HG03575 (cell line): Measurements from ENCODE around the gene FAM186B.
"Not testable (repeated sequence)": the region's sequence is repeated elsewhere in the genome, so short reads cannot be mapped to it uniquely, and the experiment has no call there.

ENCODE experiments used
- ATAC-seq: cut with Tn5 transposase; IDR thresholded peaks from one replicate; pipeline ENCODE4 v1.9.1; 2021; ENCODE audit not compliant: unreplicated experiment, insufficient number of reproducible peaks, low FRiP score; ENCODE audit errors: extremely low read depth

FAM186B gene

DNA sequence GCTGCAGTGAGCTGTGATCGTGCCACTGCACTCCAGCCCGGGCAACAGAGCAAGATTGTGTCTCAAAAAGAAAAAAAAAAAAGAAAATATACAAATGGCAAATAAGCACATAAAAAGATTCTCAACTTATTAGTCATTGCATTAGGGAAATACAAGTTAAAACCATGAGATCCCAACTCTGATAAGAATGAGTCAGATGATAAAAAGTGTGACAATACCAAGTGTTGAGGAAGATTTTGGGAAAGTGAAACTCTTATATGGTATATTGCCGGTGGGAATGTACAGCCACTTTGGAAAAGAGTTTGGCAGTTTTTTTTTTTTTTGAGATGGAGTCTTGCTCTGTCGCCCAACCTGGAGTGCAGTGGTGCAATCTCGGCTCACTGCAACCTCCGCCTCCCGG lies 10.3 kb upstream of the FAM186B start:
- ATAC-seq = no peak

DNA sequence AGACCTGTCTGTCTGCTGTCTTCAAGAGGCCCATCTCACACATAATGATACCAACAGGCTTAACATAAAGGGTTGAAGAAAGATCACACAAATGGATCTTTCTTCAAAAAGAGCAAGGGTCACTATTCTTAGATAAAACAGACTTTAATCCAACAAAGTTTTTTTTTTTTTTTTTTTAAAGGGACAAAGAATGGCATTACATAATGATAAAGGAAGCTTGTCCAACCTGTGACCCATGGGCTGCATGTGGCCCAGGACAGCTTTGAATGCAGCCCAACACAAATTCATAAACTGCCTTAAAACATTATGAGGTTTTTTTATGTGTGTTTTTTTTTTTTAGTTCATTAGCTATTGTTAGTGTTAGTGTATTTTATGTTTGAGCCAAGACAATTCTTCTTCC lies 6.8 kb upstream of the FAM186B start:
- ATAC-seq = no peak

DNA sequence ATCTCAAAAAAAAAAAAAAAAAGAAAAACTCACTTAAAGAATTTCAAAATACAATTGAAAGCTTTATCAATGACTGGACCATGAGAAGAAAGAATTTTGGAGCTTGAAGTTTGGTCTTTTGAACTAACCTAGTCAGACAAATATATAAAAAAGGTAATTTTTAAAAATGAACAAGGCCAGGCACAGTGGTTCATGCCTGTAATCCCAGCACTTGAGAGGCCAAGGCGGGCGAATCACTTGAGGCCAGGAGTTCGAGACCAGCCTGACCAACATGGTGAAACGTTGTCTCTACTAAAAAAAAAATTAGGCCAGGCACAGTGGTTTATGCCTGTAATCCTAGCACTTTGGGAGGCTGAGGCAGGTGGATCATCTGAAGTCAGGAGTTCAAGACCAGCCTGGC lies 5.3 kb upstream of the FAM186B start:
- ATAC-seq = not testable (repeated sequence)

DNA sequence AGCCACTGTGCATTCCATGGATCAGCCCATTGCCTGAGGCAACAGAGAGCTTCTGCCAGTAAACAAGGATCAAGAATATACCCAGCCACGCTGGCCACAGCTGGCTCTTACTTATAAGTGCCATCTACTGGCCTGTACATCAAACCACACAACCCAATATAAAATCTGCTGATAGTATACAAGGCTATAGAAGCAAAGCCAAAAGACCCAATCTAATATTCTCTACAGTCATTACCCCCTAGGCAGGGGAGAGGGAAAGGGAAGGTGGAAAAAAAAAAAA lies 4.4 kb upstream of the FAM186B start:
- no peak for ATAC-seq

DNA sequence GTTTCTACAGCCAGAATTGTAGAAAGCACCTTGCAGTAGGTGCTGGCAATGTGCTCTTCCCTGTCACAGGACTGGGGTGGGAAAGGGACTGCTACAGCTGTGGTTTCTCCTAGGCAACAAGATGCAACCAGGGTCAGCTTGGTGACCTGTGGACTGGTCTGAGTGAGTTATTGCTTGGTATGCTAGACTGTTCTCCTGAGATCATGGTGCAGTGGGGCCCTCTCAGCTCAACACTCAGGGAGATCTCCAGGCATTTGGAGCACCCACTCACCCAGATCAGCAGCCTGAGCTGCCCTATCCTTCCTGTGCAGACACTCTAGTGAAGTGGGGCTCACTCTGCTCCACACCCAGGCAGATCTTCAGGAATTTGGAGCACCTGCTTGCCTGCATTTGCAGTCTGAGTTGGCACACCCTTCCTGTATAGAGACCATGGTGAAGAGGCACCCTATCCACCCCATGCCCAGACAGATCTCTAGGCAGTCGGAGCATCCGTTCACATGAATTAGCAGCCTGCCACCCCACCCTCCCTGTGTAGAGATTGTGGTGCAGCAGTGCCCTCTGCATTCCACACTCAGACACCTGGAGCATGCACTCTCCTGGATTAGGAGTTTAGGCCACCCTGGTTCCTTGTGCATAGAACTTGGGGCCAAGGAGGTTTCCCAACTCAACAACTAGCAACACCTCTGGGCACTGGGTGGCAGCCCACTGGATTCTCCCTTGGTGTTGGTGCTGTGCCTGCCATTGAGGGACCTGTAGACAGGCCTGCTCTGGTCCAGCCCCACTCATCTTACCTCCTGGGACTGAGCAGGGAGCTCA lies 3.8 kb upstream of the FAM186B start:
- no peak for ATAC-seq

DNA sequence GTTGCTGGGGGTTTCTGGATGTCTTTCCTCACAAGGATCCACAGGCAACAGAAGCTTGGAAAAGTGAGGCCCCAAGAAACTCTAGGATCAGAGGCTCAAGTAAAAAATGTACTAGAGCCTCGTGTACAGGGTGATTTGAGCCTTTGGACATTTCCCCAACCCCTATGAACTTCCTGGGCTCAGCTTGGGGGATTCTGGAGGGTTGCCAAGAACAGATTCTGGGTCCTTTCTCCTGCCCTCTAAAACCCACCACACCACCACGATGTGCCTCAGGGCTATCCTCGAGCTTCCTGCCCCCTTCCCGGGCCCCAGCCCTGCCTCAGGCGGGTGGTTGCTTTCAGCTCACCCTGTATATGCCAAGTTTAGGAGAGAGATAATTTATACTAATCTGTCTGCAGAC lies 583 bp downstream of the FAM186B start:
- ATAC-seq = no peak

DNA sequence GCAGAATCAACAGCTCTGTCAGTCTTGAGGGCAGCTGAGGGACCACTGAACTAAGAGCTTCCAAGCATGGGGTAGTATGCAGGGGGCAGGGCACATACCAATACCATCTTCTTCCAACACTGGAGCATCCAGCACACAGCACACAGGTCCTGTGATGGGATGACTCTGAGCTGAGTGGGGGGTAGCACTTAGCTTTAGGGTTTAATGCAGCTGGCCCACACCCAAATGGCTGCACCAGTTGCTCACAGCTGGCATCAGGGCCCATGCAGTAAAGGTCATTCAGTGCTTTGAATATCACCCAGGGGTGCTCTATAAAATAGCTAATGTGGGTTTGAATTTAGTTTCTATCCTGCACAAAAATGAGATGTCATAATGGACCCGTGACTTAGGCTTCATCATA lies 1.7 kb downstream of the FAM186B start:
- no peak for ATAC-seq

DNA sequence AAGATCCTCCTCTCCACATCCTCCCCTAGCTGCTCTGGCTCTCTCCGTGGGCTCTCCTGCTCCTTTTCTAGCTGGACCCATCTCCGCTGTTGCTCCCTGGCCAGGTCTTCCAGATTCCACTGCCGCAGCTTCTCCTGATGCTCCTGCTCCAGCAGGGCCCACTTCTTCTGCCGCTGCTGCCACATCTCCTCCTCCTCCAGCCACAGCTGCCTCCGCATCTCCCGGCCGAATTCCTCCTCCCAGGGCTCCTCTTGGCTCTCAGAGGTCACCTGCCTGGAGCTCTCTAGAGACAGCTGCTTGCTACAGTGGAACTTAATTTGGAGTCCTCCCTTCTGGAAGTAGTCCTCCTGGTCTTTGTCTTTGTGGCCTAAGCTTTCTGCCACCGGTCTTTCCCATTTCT lies 5.5 kb downstream of the FAM186B start:
- no peak for ATAC-seq

DNA sequence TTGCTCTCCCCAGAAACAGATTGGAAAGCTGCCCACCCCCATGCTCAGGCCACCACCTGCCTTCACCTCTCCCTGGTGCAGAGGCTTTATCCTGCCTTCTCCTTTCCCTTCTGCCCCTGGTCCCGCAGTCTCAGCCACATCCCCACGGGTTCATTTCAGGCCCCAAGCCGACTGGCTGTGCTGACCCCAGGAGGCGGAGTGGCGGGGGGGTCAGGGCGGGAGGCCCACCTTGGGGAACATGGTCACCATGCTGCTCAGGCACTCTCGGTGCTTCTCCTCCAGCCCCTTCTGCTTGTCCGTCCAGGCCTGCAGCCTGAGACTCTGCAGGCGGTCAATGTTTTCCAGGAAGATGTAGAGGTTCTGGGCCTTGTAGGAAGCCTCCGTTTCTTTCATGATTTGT lies 6.9 kb downstream of the FAM186B start:
- ATAC-seq = no peak

DNA sequence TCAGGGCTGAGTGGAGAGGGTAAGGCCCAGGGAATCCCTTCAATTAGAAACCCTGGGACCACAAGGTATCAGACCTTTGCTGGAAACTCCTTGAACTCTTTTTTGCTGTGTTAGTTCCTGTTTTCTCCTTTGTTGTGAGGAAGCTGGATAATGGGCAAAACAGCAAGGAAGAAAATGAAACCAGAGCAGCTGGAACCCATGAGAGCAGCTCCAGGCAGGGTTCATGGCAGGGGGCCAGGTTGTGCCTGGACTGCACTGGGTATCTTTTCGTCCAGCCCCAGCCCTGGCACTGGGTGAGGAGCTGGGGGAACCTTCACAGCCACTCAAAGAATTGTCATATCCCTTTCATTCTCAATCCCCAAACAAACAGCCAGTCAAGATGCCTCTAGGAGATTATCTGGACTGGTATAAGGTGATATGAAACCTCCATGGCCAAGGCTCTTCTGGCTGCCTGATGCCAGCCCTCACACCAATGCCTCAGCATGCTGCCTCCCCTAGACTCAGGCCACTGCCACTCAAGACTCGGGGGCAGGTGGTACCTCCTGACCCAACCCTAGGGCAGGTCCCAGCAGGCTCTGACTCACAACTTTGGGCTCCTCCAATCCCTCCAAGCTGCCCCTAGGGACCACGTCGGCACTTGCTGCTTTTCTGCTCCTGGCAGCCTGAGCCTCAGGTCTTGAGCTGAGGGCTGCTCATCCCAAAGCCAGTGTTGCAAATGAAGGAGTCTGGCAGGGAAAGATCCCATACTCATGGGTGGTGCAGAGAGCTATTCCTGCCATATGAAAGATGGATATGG lies 16.5 kb downstream of the FAM186B start:
- ATAC-seq = no peak

DNA sequence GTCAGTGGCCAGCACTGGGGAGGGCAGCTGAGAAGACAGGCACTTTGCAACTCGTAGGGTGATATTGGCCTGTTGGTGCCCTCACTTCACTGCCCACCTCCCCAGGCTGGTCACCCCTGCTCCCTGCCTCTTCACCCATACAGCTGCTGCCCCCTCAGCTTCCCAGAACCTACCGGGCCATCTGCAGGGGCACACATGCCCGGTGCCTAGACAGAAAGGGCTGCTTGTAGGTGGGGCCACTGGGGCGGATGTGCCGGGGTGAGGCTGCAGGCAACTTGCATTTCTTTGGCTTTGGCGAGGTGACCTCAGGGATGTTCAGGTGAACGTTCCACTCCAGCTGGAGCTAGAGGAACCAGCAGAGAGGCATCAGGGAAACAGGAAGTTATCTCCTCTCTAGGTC lies 17.2 kb downstream of the FAM186B start:
- ATAC-seq = no peak

DNA sequence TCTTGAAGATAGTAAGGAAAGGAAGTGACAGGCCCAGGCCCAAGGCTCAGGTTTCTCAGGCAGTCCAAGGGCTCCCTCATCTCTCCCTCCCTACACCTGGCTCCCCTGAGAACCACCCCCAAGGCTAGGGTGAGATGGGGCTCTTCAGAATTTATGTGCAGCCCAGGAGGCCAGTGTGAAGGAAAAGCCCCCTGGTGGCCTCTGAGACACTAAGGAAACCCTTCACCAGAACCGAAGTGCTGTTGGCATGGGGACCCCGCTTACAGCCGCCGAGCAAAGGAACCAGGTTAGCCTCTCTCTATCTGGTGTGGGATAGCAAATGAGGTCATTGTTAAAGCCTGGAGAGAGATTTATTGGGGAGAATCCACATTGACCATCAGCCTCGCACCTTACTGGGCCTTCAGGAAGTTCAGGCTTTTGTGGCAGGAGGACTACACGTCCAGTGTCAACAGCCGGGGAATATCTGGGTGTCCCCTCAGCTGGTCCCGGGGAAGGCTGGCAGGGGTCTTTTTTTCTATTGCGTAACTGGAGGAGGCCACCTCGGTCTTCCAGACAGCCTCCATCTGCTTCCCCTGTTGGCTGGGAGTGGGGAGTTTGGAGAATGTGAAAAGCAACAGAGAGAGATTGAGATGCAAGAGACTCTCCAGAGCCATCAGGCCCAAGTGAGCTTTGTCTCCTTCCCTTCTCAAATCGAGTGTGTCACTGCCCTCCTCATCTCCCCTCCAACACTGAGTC lies 18.1 kb downstream of the FAM186B start:
- ATAC-seq = no peak

DNA sequence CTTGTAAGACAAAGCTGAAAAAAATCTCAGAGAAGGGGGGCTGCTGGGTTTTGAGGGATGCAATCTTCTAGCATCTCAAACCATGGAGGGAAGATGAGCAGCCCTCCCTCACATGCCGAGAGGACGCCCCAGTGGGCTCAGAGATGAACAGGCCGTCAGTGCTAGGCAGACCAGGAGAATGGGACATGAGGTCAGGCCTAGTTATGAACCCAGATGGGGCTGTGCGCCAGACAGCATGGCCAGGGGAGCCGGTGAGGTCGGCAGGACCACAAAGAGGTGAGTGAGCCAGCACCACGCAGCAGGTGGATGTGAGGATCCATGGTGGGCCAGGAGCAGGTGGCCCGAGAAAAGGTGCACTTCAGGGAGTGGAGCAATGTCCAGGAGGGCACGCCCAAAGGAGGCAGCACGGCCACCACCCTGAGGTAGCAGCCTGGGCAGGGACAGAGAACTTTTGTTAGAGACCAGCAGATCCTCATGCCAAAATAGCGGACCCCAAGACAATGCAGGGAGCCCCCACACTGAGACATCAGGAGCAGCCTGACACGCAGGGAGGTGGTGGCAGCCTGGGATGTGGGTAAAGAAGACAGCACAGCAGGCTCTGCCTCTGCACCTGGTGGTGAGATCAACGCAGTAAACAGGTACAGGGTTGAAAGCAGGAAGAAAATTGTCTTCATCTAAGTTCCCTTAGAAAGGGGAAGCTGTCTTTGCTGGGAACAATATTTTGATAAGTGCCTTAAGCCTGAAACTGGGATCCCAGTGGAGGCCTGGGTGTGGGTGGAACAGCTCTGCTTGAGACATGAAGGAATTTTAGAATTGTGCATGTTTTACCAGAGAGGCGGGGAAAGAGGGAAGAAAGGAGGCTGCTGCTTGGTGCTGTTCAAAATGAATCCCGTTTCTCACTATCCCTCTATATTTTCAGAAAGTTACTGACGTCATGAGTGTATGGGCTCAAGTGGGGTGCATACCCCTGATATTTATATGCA lies 19.7 kb downstream of the FAM186B start:
- ATAC-seq = no peak

DNA sequence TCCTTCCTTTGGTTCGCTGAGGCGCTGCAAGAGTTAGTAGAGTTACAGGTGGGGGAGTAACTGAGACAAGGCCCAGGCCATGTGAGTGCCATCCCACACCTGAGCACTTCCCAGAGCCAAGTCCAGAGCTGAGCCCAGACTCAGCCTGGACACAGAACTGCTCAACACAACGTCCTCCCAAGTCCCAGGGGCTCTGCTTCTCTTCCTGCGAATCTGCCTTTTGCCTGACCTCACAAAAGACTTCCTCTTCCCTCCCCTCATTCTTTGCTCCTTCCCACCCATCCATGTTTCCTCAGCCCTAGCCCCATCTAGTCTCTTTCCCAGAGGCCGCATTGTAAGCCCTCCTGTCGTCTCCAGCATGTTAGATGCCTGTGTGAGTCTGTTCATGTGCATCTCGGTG lies 20.8 kb downstream of the FAM186B start:
- ATAC-seq = no peak

DNA sequence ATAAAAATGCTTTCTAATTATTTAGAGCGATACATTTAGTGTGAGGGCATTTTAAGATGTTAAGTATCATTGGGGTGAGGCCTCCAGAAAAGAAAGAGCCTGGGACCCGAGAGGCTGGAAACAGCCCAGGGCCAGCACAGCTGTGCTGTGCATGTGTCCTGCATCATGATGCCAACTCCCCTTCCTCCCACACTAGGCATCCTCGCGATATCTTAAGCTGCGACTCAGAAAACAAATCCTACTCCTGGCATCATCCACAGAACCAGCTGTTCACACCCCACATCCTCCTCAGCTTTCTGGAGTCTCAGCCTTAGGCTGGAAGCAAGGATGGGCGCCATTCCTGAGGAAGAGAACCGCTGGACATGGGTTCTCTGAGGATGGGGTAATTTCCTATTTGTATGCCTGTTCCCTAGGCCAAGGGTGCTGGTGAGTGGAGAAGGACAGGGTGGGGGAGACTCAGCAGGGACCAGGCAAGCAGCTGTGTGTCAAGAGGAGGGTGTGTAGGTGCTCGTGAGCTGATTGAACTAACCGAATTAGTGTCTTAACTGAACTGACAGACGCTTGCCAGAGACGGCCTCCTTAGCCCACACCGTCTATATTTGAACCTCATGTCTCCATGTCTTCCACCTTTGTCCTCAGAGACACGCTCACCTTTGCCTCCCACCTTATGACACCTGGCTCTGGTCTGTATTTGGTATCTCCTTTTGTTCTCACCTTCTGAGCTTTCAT lies 21.9 kb downstream of the FAM186B start:
- ATAC-seq = no peak

DNA sequence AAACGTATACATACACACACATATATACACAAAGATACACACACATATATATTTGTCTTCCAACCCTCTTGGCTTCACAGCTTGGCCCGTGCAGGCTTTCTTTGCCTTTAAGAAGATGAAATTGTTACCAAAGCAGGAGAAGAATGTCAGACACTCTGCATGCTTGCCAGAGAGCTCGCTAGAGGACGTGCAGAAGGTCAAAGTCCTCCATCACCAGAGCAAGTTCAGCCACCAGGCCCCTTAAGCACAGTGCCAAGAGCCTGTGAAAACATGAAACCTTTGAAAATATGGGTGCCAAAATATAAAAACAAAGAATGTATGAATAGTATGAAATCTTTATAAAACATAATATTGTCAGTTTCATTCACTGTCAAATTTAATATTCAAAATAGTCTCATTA lies 22.6 kb downstream of the FAM186B start:
- no peak for ATAC-seq

DNA sequence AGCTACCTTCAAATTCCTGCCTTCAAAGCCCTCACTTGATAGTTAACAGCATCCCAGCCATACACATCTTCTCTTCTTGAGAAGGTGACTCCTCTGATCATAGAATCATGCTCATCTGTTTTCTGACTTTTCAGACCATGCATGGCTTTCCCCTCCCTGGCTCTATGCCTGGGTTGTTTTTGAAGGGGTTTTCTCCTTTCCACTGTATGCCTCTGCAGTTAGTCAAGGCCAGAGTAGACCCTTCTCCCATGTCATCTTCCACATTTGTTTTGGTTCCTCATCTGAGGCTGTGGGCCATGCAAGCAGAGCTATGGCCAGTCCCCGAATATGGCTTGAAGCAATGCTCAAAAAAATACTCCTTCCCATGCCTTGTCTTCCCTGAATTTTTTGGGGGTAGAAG lies 23.2 kb downstream of the FAM186B start:
- no peak for ATAC-seq
